Breast epithelium (tissue), 3 donors: ENCODE data around the gene CCDC83.
"Not testable (repeated sequence)": the region's sequence is repeated elsewhere in the genome, so short reads cannot be mapped to it uniquely, and the experiment has no call there.

ENCODE experiments used
- POLR2A ChIP-seq: fragments of 450-650 bp; IDR thresholded peaks from one replicate; pipeline ENCODE4 v1.6.1; 2016; ENCODE audit warnings: antibody characterized with exemption, mild to moderate bottlenecking, moderate library complexity
- POLR2AphosphoS5 ChIP-seq, 3 donors: sonication (generic); formaldehyde crosslinking; IDR thresholded peaks; one replicate each; pipeline ENCODE4 v1.6.1; 2017; ENCODE audit warnings: antibody characterized with exemption in 3 of 3
- TF ChIP-seq, protein P1 (sequence below), 3 donors: fragments of 450-650 bp; IDR thresholded peaks; one replicate each; pipeline ENCODE4 v1.5.1; 2016 to 2017; ENCODE audit warnings: antibody characterized with exemption in 3 of 3, mild to moderate bottlenecking in 3 of 3, moderate library complexity in 3 of 3

DNA sequence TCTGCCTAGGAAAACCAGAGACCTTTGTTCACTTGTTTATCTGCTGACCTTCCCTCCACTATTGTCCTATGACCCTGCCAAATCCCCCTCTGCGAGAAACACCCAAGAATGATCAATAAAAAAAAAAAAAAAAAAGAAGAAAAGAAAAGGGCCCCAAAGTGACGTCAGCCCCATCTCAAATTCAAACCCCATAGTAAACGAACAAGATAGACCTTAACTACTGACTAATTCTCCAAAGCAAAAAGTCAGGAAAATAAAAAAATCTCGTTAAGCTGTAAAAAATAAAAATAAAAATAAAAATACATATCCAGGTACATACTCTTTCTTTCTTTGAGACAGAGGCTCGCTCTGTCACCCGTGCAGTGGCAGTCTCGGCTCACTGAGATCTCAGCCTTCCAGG, 1.6 kb upstream of the CCDC83 start:
- TF ChIP-seq, protein P1, sequence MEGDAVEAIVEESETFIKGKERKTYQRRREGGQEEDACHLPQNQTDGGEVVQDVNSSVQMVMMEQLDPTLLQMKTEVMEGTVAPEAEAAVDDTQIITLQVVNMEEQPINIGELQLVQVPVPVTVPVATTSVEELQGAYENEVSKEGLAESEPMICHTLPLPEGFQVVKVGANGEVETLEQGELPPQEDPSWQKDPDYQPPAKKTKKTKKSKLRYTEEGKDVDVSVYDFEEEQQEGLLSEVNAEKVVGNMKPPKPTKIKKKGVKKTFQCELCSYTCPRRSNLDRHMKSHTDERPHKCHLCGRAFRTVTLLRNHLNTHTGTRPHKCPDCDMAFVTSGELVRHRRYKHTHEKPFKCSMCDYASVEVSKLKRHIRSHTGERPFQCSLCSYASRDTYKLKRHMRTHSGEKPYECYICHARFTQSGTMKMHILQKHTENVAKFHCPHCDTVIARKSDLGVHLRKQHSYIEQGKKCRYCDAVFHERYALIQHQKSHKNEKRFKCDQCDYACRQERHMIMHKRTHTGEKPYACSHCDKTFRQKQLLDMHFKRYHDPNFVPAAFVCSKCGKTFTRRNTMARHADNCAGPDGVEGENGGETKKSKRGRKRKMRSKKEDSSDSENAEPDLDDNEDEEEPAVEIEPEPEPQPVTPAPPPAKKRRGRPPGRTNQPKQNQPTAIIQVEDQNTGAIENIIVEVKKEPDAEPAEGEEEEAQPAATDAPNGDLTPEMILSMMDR (IDR thresholded peaks at IDR 0.05): not testable (repeated sequence)
- not testable (repeated sequence) for TF ChIP-seq POLR2A; POLR2AphosphoS5 (IDR thresholded peaks at IDR 0.05)
